HL-60 (cell line): ENCODE results near the gene IL12B.
"Not testable (repeated sequence)": the region's sequence is repeated elsewhere in the genome, so short reads cannot be mapped to it uniquely, and the experiment has no call there.

Source experiments
- POLR2AphosphoS5 ChIP-seq: IDR thresholded peaks from 2 replicates; pipeline ENCODE4 v1.6.1; 2012; ENCODE audit warnings: low read depth
- TF ChIP-seq, protein P1 (sequence below): IDR thresholded peaks from one replicate; pipeline ENCODE4 v1.5.1; 2011; ENCODE audit warnings: low read length, control low read depth, inconsistent platforms; ENCODE audit not compliant: insufficient read depth

DNA sequence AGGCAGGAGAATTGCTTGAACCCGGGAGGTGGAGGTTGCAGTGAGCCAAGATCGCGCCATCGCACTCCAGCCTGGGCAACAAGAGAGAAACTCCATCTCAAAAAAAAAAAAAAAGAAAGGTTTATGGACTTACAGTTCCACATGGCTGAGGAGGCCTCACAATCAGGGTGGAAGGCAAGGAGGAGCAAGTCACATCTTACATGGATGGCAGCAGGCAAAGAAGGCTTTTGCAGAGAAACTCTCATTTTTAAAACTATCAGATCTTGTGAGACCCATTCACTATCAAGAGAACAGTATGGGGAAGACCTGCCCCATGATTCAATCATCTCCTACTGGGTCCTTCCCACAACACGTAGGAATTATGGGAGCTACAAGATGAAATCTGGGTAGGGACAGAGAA is 33.0 kb downstream of the IL12B start:
- TF ChIP-seq, protein P1, sequence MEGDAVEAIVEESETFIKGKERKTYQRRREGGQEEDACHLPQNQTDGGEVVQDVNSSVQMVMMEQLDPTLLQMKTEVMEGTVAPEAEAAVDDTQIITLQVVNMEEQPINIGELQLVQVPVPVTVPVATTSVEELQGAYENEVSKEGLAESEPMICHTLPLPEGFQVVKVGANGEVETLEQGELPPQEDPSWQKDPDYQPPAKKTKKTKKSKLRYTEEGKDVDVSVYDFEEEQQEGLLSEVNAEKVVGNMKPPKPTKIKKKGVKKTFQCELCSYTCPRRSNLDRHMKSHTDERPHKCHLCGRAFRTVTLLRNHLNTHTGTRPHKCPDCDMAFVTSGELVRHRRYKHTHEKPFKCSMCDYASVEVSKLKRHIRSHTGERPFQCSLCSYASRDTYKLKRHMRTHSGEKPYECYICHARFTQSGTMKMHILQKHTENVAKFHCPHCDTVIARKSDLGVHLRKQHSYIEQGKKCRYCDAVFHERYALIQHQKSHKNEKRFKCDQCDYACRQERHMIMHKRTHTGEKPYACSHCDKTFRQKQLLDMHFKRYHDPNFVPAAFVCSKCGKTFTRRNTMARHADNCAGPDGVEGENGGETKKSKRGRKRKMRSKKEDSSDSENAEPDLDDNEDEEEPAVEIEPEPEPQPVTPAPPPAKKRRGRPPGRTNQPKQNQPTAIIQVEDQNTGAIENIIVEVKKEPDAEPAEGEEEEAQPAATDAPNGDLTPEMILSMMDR, result not testable (repeated sequence)
- not testable (repeated sequence) for TF ChIP-seq POLR2AphosphoS5
